Brain microvascular endothelial cell (primary cell): Measurements from ENCODE around the gene RND2.

Experiments used
- DNase-seq: peaks from one replicate; pipeline ENCODE4 v3.0.0-alpha.2; 2020
- H3K27ac ChIP-seq: fragments of 250-450 bp; sonication (Bioruptor Pico); 2 replicates; pipeline ENCODE4 v1.5.1; 2020; ENCODE audit warnings: mild to moderate bottlenecking, moderate library complexity
- H3K27me3 ChIP-seq: fragments of 250-450 bp; sonication (Bioruptor Pico); replicated peaks from 2 replicates; pipeline ENCODE4 v1.5.1; 2020; ENCODE audit warnings: mild to moderate bottlenecking
- H3K36me3 ChIP-seq: fragments of 250-450 bp; sonication (Bioruptor Pico); replicated peaks from 2 replicates; pipeline ENCODE4 v1.5.1; 2020; ENCODE audit warnings: mild to moderate bottlenecking
- H3K4me3 ChIP-seq: 2 replicates; pipeline ENCODE4 v1.5.1; 2011; ENCODE audit warnings: low read depth, mild to moderate bottlenecking, control low read depth, low read length, moderate library complexity
- CTCF ChIP-seq: IDR thresholded peaks from 2 replicates; pipeline ENCODE4 v1.5.1; 2011; ENCODE audit warnings: low read depth, mild to moderate bottlenecking, moderate library complexity, low read length, control low read depth, inconsistent platforms; ENCODE audit errors: missing control alignments
- in situ Hi-C: cut with HindIII; loops from 2 replicates; pipeline ENCODE4 v1.10.0; 2017; ENCODE audit warnings: low sequenced_read_pairs, low pct_ligation_motif_present

The RND2 gene

DNA sequence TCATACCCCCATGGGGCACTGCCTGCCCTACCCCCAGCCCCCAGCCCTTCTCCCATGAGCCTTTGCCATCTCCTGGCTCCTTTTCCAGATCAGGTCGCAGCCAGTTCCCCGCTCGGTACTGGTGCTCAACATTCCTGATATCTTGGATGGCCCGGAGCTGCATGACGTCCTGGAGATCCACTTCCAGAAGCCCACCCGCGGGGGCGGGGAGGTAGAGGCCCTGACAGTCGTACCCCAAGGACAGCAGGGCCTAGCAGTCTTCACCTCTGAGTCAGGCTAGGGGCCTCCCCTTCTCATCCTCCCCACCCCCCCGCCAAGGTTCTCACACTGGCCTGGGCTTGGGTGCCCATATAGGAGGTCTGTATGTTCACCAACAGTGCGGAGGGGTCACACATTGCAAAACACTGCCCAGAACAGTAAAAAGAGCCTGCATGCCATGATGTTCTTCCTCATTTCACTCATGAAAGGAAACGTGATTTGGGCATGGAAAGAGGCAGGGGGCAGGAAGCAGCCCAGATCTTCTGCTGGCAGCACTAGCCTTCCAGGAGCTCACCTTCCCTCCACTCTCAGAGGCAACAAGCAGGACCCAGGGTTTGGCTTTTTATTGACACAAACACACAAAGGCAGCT, 10.9 kb upstream of the RND2 start:
- Histone ChIP-seq H3K4me3 (no peak overlapping the region), H3K27ac (no peak overlapping the region), H3K27me3 (no peaks in the 10 kb centered on the region), H3K36me3 (peaks cover 50% of the 10 kb centered on the region)
- in situ Hi-C loops = no loop called here
- DNase-seq = no peak
- TF ChIP-seq CTCF = no peak

GRCh38 chr17:43014649-43015542, 10.1 kb upstream of the RND2 start:
- in situ Hi-C loops = no loop called here
- H3K27ac ChIP-seq = no peak overlapping the region

DNA sequence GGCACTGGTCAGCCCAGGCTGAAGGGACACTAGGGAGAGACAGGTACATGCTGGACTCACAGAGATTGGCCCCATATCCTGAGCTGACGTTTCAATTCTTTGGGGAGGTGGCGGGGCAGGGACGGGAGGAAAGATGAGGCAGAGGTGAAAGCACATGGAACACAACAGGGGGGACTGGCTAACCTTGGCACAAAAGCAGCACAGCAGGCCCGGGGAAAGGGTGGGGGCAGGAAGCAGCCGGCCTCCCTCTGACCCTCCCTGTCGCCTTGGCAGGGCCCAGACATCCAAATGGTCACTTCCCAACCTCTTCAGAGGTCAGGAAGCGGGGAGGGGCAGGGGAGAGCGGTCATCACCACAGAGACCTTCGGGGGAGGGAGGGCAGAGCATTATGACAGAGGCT, 9.5 kb upstream of the RND2 start:
- no peak for DNase-seq
- in situ Hi-C loops = no loop called here
- no peak for TF ChIP-seq CTCF
- H3K27me3 ChIP-seq = no peaks in the 10 kb centered on the region
- H3K36me3 ChIP-seq = peaks cover 50% of the 10 kb centered on the region
- no peak overlapping the region for H3K4me3 ChIP-seq
- no peak overlapping the region for H3K27ac ChIP-seq

More at GRCh38 chr17:43014649-43015542, 10.1 kb upstream of the RND2 start:
- no peak for DNase-seq
- peaks cover 50% of the 10 kb centered on the region for H3K36me3 ChIP-seq
- no peaks in the 10 kb centered on the region for H3K27me3 ChIP-seq
- no peak overlapping the region for H3K4me3 ChIP-seq
- no peak for TF ChIP-seq CTCF

- Histone ChIP-seq H3K36me3 (peaks cover 50% of the 10 kb centered on the region), H3K27me3 (no peaks in the 10 kb centered on the region), H3K27ac (no peak overlapping the region), H3K4me3 (no peak overlapping the region)
- in situ Hi-C loops = no loop called here
- DNase-seq = no peak
- no peak for TF ChIP-seq CTCF
These were observed 8.8 kb upstream of the RND2 start for GRCh38 chr17:43016216-43016615.

DNA sequence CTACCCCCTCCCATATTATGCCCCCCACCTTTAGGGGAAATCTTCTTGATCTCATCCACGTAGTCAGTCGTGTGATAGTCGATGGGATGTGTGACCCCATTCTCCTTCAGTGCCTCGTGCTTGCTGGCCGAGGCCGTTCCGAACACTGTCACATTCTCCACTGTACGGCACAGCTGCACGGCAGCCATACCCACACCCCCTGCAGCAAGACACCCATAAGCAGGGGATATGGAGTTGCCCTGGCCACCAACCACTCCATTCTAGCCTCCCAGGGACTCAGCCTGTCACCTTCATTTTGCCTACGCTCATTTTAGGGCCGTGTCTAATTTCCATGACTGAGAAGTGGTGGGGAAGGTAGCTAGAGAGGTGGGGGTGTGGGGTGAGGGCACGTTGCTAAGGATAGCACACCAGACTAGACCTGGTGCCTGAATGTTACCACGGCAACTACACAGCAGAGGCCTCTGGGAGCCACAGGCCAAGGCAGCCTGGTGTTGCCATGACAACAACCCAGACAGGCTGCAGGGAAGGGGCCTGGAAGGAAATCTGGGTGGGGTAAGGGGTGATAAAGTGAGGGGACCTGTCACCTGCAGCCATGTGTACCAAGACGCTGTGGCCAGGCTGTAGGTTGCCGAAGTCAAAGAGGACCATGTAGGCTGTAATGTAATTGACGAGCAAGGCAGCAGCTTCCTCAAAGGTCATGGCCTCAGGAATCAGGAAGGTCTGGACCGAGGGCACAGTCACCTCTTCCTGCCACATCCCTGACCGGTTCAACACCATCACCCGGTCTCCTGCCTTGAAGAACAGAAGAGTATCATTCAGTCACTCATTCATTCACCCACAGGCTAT, 6.8 kb upstream of the RND2 start:
- TF ChIP-seq CTCF = no peak
- H3K4me3 ChIP-seq = no peak overlapping the region
- H3K36me3 ChIP-seq = peaks cover 46% of the 10 kb centered on the region
- no peak overlapping the region for H3K27ac ChIP-seq
- no peak for DNase-seq
- H3K27me3 ChIP-seq = no peaks in the 10 kb centered on the region
- in situ Hi-C loops = no loop called here
